Measurements from ENCODE around the gene AKR1D1. TPM values are rescaled to one million over a fixed set of nuclear protein-coding genes. Genes with fewer than 3 reads are reported as not detected.
"Not testable (repeated sequence)": the region's sequence is repeated elsewhere in the genome, so short reads cannot be mapped to it uniquely, and the experiment has no call there.

Gene AKR1D1
- total RNA-seq, 2 experiments from 2014 or later, result not detected

- ChIA-PET CTCF (interaction anchor here (1.4 kb wide), 1 partner anchor 128 kb away, joined by 7 read pairs; no protein-coding TSS in a partner anchor), POLR2A (no interaction called here)
- H3K27me3 Mint-ChIP-seq, result peaks cover 5% of the 10 kb centered on the region
- intact Hi-C loops (cut with micrococcal nuclease), result no loop called here
- no peaks in the 10 kb centered on the region for H3K4me1 Mint-ChIP-seq (ENCODE audit: low read depth)
- ATAC-seq, result no peak
- DNase-seq, result no peak
- H3K4me3 Mint-ChIP-seq, result no peak overlapping the region
- peaks cover 6% of the 10 kb centered on the region for H3K9me3 Mint-ChIP-seq
- TF ChIP-seq CTCF (IDR thresholded peaks at IDR 0.05), result no peak
- no peak overlapping the region for H3K27ac Mint-ChIP-seq
- peaks cover 4% of the 10 kb centered on the region for H3K36me3 Mint-ChIP-seq (ENCODE audit: low read depth)
Observed at GRCh38 chr7:138032186-138032585, 44.1 kb upstream of the AKR1D1 start.

DNA sequence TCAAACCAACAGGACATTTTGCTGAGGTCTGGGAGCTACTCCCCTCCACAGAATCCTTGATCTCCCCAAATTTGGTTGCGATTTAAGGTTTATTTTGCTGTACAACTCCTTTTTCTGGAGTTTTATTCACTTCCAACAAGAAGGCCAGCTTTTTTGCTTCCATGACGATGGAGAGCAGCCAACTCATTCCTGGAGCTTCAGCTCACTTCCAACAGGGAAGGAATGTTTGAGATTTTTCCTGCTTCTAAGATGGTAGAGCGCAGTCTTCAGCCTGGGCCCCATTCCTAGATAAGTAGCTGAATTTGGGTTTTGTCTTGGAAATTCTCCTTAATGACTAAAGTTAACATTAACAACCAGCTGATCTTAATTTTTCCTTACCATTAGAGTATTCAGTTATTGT, 43.5 kb upstream of the AKR1D1 start:
- H3K4me3 Mint-ChIP-seq, result no peak overlapping the region
- no peak for TF ChIP-seq CTCF (IDR thresholded peaks at IDR 0.05)
- ChIA-PET POLR2A (no interaction called here), CTCF (interaction anchor here (1.4 kb wide), 1 partner anchor 129 kb away, joined by 7 read pairs; no protein-coding TSS in a partner anchor)
- intact Hi-C loops (cut with micrococcal nuclease), result no loop called here
- H3K27ac Mint-ChIP-seq, result no peak overlapping the region
- ATAC-seq (no peak), DNase-seq (no peak)
- peaks cover 4% of the 10 kb centered on the region for H3K36me3 Mint-ChIP-seq (ENCODE audit: low read depth)
- no peaks in the 10 kb centered on the region for H3K4me1 Mint-ChIP-seq (ENCODE audit: low read depth)
- peaks cover 5% of the 10 kb centered on the region for H3K27me3 Mint-ChIP-seq
- peaks cover 6% of the 10 kb centered on the region for H3K9me3 Mint-ChIP-seq

DNA sequence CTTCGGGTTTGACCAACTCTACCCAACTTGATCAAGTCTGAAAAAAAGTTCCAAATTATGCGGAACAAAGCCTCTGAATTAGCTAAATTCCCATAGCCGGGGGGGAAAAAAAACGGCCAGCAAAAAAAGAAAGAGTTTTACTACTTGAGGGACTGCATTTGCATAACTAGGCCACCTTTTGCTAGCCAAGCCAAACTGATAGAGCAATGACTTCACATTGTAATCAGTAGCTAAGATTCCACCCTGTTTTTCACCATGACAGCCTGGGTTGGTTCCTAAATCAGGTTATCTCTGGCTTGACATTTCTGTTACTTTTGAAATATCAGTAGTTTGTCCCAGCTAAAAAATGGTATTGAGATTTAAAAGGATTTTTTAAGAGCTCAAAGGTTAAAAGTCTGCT, 43.0 kb upstream of the AKR1D1 start:
- no peak overlapping the region for H3K27ac Mint-ChIP-seq
- H3K36me3 Mint-ChIP-seq (ENCODE audit: low read depth), result peaks cover 4% of the 10 kb centered on the region
- H3K27me3 Mint-ChIP-seq, result peaks cover 5% of the 10 kb centered on the region
- H3K4me3 Mint-ChIP-seq, result no peak overlapping the region
- ChIA-PET CTCF (interaction anchor here (1.4 kb wide), 1 partner anchor 129 kb away, joined by 7 read pairs; no protein-coding TSS in a partner anchor), POLR2A (interaction anchor here (0.5 kb wide), 1 partner anchor 305 kb away, joined by 3 read pairs; no protein-coding TSS in a partner anchor)
- ATAC-seq, result no peak
- H3K9me3 Mint-ChIP-seq, result peaks cover 6% of the 10 kb centered on the region
- H3K4me1 Mint-ChIP-seq (ENCODE audit: low read depth), result no peaks in the 10 kb centered on the region
- intact Hi-C loops (cut with micrococcal nuclease), result no loop called here
- TF ChIP-seq CTCF (IDR thresholded peaks at IDR 0.05), result no peak
- no peak for DNase-seq

DNA sequence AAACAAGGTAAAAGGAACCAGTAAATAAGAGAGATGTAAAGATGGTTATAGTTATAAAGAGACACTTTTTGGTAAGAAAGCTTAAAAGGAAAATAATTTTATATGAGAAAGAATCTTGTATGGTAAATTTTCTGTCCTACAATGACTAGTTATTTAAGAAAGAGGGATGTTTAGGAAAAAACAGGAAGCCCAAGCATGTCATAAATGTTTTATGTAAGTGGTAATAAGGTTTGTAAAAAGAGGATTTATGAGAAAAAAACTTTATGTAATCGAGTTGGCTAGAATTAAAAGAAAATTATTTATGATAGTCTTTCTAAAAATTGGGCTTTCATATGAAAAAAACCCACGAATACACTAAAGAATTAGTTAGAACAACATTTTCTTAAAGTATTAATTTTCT, 40.1 kb upstream of the AKR1D1 start:
- Mint-ChIP-seq H3K36me3 (ENCODE audit: low read depth) (peaks cover 4% of the 10 kb centered on the region), H3K27me3 (peaks cover 21% of the 10 kb centered on the region), H3K4me3 (no peak overlapping the region), H3K9me3 (peaks cover 6% of the 10 kb centered on the region), H3K4me1 (ENCODE audit: low read depth) (no peaks in the 10 kb centered on the region), H3K27ac (no peak overlapping the region)
- DNase-seq, result no peak
- ChIA-PET CTCF (no interaction called here), POLR2A (no interaction called here)
- ATAC-seq, result no peak
- intact Hi-C loops (cut with micrococcal nuclease), result no loop called here
- no peak for TF ChIP-seq CTCF (IDR thresholded peaks at IDR 0.05)

GRCh38 chr7:138040063-138040462, 36.2 kb upstream of the AKR1D1 start:
- H3K9me3 Mint-ChIP-seq; DNase-seq; CTCF ChIA-PET; H3K36me3 Mint-ChIP-seq (ENCODE audit: low read depth); H3K4me1 Mint-ChIP-seq (ENCODE audit: low read depth); POLR2A ChIA-PET; H3K27ac Mint-ChIP-seq; H3K4me3 Mint-ChIP-seq; ATAC-seq; intact Hi-C loops (cut with micrococcal nuclease): not testable (repeated sequence)
- peaks cover 23% of the 10 kb centered on the region for H3K27me3 Mint-ChIP-seq

DNA sequence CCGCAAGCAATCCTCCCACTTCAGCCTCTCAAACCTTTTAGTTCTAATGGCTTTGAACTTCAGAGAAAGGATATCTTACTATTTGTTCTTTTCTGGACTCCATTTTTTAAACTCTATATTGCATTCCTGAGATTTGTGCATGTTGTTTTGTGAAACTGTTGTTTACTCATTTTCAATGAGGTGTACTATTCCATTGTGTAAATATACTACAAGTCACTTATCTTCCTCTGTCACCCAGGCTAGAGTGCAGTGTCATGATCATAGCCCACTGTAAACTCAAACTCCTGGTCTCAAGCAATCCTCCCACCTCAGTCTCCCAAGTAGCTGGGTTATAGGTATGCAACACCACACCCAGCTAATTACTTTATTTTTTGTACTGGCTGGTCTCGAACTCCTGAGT, 31.4 kb upstream of the AKR1D1 start:
- H3K27ac Mint-ChIP-seq, result no peak overlapping the region
- H3K4me3 Mint-ChIP-seq, result no peak overlapping the region
- intact Hi-C loops (cut with micrococcal nuclease), result no loop called here
- ATAC-seq (no peak), DNase-seq (no peak)
- H3K36me3 Mint-ChIP-seq (ENCODE audit: low read depth), result no peaks in the 10 kb centered on the region
- CTCF ChIA-PET, result no interaction called here
- TF ChIP-seq CTCF (IDR thresholded peaks at IDR 0.05), result no peak
- H3K4me1 Mint-ChIP-seq (ENCODE audit: low read depth), result no peaks in the 10 kb centered on the region
- POLR2A ChIA-PET, result no interaction called here
- peaks cover 20% of the 10 kb centered on the region for H3K27me3 Mint-ChIP-seq
- no peaks in the 10 kb centered on the region for H3K9me3 Mint-ChIP-seq

All from activated CD8-positive, alpha-beta T cell treated with anti-CD3 and anti-CD28 coated beads for 36 hours (primary cell).